HCT116 (cell line): ENCODE measurements around the gene ZNF274. TPM values are rescaled to one million over a fixed set of nuclear protein-coding genes. Genes with fewer than 3 reads are reported as not detected.

Experiments used
- ATAC-seq: fragments of 200-7000 bp; cut with Tn5 transposase; 2 replicates; pipeline ENCODE4 v1.9.1; 2020; ENCODE audit warnings: mild to moderate bottlenecking, moderate library complexity
- BruUV-seq: library from RNA; stranded (reverse); fragments of 400-500 nt; replicated peaks from 2 replicates; lab custom pipeline; 2021; lab: Mats Ljungman, UMichigan
- CTCF ChIA-PET: fragments of 300-600 bp; sonication (Branson Sonifier 250); formaldehyde crosslinking; loops from one replicate; lab custom pipeline; 2021; ENCODE audit warnings: antibody characterized with exemption; lab: Charles Lee
- POLR2A ChIA-PET: fragments of 300-600, 350-600 bp; sonication (Branson Sonifier 250); formaldehyde crosslinking; loops from one replicate; lab custom pipeline; 2021; ENCODE audit warnings: antibody characterized with exemption; lab: Charles Lee
- RAD21 ChIA-PET, 2 experiments: fragments of 300-600 bp; sonication (Branson Sonifier 250); formaldehyde crosslinking; loops; one replicate each; lab custom pipeline; 2023; ENCODE audit warnings: low total read pairs in 2 of 2; ENCODE audit not compliant: uncharacterized antibody in 2 of 2, unreplicated experiment in 2 of 2, low non-redundant PET in 1 of 2; lab: Charles Lee
- DNase-seq: peaks from one replicate; pipeline ENCODE4 v3.0.0-alpha.2; 2010; ENCODE audit warnings: low read depth, low spot score
- H2AFZ ChIP-seq: fragments of 200-600 bp; shearing (Covaris generic), sonication (generic); 2 replicates; pipeline ENCODE4 v1.6.1; 2017; ENCODE audit warnings: low read depth, mixed run types, mixed read lengths, antibody characterized with exemption, low read length; ENCODE audit not compliant: poor library complexity, severe bottlenecking
- H3K27ac ChIP-seq: 2 replicates; pipeline ENCODE4 v1.5.1; 2012; ENCODE audit warnings: low read depth, low read length
- H3K27me3 ChIP-seq: fragments of 200-600 bp; sonication (generic); 2 replicates; pipeline ENCODE4 v1.6.1; 2016; ENCODE audit warnings: mixed run types, low read length, mixed read lengths; ENCODE audit not compliant: insufficient read depth
- H3K36me3 ChIP-seq, 2 experiments: fragments of 200-500 bp in 1 of 2; fragments of 200-600 bp in 1 of 2; sonication (Bioruptor generic) in 1 of 2; sonication (generic) in 1 of 2; 2 replicates each; pipeline versions ENCODE4 v1.5.1 to v1.6.1; 2014 to 2016; ENCODE audit warnings: low read length in 2 of 2, inconsistent platforms in 1 of 2, mixed read lengths in 1 of 2, mixed run types in 1 of 2; ENCODE audit not compliant: insufficient read depth in 2 of 2, control insufficient read depth in 1 of 2
- H3K4me1 ChIP-seq, 2 experiments: fragments of 200-600 bp in 1 of 2; sonication (generic) in 1 of 2; 2 replicates each; pipeline versions ENCODE4 v1.5.1 to v1.6.1; 2012 to 2017; ENCODE audit warnings: low read length in 2 of 2, inconsistent platforms in 1 of 2, mild to moderate bottlenecking in 1 of 2, mixed read lengths in 1 of 2, mixed run types in 1 of 2, moderate library complexity in 1 of 2; ENCODE audit not compliant: insufficient read depth in 2 of 2, control insufficient read depth in 1 of 2
- H3K4me2 ChIP-seq: fragments of 200-600 bp; sonication (generic); 2 replicates; pipeline ENCODE4 v1.6.1; 2017; ENCODE audit warnings: mixed run types, low read length, mixed read lengths
- H3K4me3 ChIP-seq, 2 experiments: fragments of 200-600 bp in 1 of 2; sonication (generic) in 1 of 2; replicated peaks in 1 of 2; 2 replicates each; pipeline ENCODE4 v1.5.1; 2011 to 2016; ENCODE audit warnings: low read length in 2 of 2, control low read depth in 1 of 2, low read depth in 1 of 2, mild to moderate bottlenecking in 1 of 2, mixed read lengths in 1 of 2, mixed run types in 1 of 2
- H3K79me2 ChIP-seq: fragments of 200-600 bp; sonication (generic); 2 replicates; pipeline ENCODE4 v1.6.1; 2017; ENCODE audit warnings: mild to moderate bottlenecking, mixed run types, low read length, moderate library complexity, mixed read lengths; ENCODE audit not compliant: insufficient read depth
- H3K9ac ChIP-seq: fragments of 200-600 bp; sonication (generic); 2 replicates; pipeline ENCODE4 v1.6.1; 2016; ENCODE audit warnings: low read length, mixed read lengths
- H3K9me2 ChIP-seq: fragments of 200-600 bp; sonication (generic), shearing (Covaris generic); 2 replicates; pipeline ENCODE4 v1.6.1; 2017; ENCODE audit warnings: mixed run types, mild to moderate bottlenecking, moderate library complexity; ENCODE audit not compliant: insufficient read depth
- H3K9me3 ChIP-seq, 2 experiments: fragments of 200-500 bp in 1 of 2; fragments of 200-600 bp in 1 of 2; sonication (Bioruptor generic) in 1 of 2; sonication (generic) in 1 of 2; 2 replicates each; pipeline ENCODE4 v1.6.1; 2014 to 2017; ENCODE audit warnings: low read length in 2 of 2, mixed read lengths in 2 of 2, inconsistent platforms in 1 of 2, low read depth in 1 of 2, mild to moderate bottlenecking in 1 of 2, mixed run types in 1 of 2, moderate library complexity in 1 of 2; ENCODE audit not compliant: control insufficient read depth in 1 of 2, insufficient read depth in 1 of 2
- H4K20me1 ChIP-seq: fragments of 200-600 bp; sonication (generic), shearing (Covaris generic); 2 replicates; pipeline ENCODE4 v1.6.1; 2017; ENCODE audit warnings: mixed run types, mild to moderate bottlenecking, moderate library complexity; ENCODE audit not compliant: insufficient read depth
- CEBPB ChIP-seq: IDR thresholded peaks from 2 replicates; pipeline ENCODE4 v1.6.1; 2012; ENCODE audit warnings: low read depth
- EZH2 ChIP-seq: fragments of 200-600 bp; sonication (generic); IDR thresholded peaks from 2 replicates; pipeline ENCODE4 v1.6.1; 2017; ENCODE audit warnings: antibody characterized with exemption, mixed run types
- ZNF274 ChIP-seq: fragments of 200-500 bp; sonication (Bioruptor generic); IDR thresholded peaks from 2 replicates; pipeline ENCODE4 v1.6.1; 2014; ENCODE audit warnings: mild to moderate bottlenecking, low read depth, low read length, inconsistent platforms
- intact Hi-C: fragments of 100-400 bp; cut with micrococcal nuclease; formaldehyde crosslinking; loops from 2 replicates; pipeline ENCODE4 v1.10.0; 2022
- total RNA-seq: library from RNA; stranded (reverse); gene quantifications from one replicate; pipeline ENCODE4 v1.2.1, GENCODE V29; 2021; ENCODE audit not compliant: unreplicated experiment
- TF ChIP-seq, protein P1 (sequence below): IDR thresholded peaks from 2 replicates; pipeline ENCODE4 v1.6.1; 2012

ZNF274 gene
- total RNA-seq, 1 experiment from 2014 or later: 7.8 TPM

DNA sequence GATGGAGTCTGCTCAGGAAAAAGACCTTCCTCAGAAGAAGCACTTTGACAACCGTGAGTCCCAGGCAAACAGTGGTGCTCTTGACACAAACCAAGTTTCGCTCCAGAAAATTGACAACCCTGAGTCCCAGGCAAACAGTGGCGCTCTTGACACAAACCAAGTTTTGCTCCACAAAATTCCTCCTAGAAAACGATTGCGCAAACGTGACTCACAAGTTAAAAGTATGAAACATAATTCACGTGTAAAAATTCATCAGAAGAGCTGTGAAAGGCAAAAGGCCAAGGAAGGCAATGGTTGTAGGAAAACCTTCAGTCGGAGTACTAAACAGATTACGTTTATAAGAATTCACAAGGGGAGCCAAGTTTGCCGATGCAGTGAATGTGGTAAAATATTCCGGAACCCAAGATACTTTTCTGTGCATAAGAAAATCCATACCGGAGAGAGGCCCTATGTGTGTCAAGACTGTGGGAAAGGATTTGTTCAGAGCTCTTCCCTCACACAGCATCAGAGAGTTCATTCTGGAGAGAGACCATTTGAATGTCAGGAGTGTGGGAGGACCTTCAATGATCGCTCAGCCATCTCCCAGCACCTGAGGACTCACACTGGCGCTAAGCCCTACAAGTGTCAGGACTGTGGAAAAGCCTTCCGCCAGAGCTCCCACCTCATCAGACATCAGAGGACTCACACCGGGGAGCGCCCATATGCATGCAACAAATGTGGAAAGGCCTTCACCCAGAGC lies 29.6 kb downstream of the ZNF274 start:
- H3K9me2 ChIP-seq: no peaks in the 10 kb centered on the region
- no peaks in the 10 kb centered on the region for H3K4me1 ChIP-seq
- no peak overlapping the region for H3K27ac ChIP-seq
- intact Hi-C loops: no loop called here
- H3K9ac ChIP-seq: no peak overlapping the region
- TF ChIP-seq CEBPB (no peak), ZNF274 (peak; percentile 65)
- TF ChIP-seq, protein P1, sequence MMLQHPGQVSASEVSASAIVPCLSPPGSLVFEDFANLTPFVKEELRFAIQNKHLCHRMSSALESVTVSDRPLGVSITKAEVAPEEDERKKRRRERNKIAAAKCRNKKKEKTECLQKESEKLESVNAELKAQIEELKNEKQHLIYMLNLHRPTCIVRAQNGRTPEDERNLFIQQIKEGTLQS: no peak
- CTCF ChIA-PET: no interaction called here
- H3K4me2 ChIP-seq: no peak overlapping the region
- RAD21 ChIA-PET: no interaction called here
- no peaks in the 10 kb centered on the region for H3K79me2 ChIP-seq
- no peak overlapping the region for H3K4me3 ChIP-seq
- BruUV-seq: no TSS peak
- peaks cover 34 to 47% of the 10 kb centered on the region in 2 experiments; a peak in 3 of 4 replicates for H3K9me3 ChIP-seq
- H3K27me3 ChIP-seq: no peaks in the 10 kb centered on the region
- no peaks in the 10 kb centered on the region for H4K20me1 ChIP-seq
- no peak overlapping the region for H2AFZ ChIP-seq
- DNase-seq (no peak), ATAC-seq (no peak)
- POLR2A ChIA-PET: no interaction called here
- H3K36me3 ChIP-seq: peaks cover 0 to 27% of the 10 kb centered on the region in 2 experiments; a peak in 2 of 4 replicates

DNA sequence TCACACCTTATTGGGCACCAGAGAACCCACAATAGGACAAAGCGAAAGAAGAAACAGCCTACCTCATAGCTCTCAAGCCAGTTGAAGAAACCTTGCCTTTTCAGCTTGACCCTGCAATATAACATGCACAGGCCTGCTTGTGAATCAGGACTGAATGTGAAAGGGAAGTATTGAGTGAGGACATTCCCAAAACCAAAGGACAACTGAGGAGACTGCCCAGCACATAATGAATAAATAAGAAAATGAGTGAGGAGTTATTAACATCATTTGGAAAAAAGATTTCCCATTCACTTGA lies 30.2 kb downstream of the ZNF274 start:
- Histone ChIP-seq H3K4me2 (no peak overlapping the region), H4K20me1 (no peaks in the 10 kb centered on the region), H3K4me3 (no peak overlapping the region), H3K4me1 (no peaks in the 10 kb centered on the region), H3K9ac (no peak overlapping the region), H2AFZ (no peak overlapping the region), H3K27me3 (no peaks in the 10 kb centered on the region), H3K9me2 (no peaks in the 10 kb centered on the region), H3K27ac (no peak overlapping the region), H3K36me3 (peaks cover 0 to 24% of the 10 kb centered on the region in 2 experiments; a peak in 2 of 4 replicates), H3K9me3 (peaks cover 31 to 46% of the 10 kb centered on the region in 2 experiments; a peak in 3 of 4 replicates), H3K79me2 (no peaks in the 10 kb centered on the region)
- DNase-seq (no peak), ATAC-seq (no peak)
- intact Hi-C loops: no loop called here
- ChIA-PET RAD21 (no interaction called here), CTCF (no interaction called here), POLR2A (no interaction called here)
- no peak for TF ChIP-seq EZH2
- TF ChIP-seq ZNF274: 0 out of 2 replicates have a peak, but pooled peaks have one; percentile 36
- BruUV-seq: no TSS peak
